ENCODE data around the gene SLC10A1. TPM values are rescaled to one million over a fixed set of nuclear protein-coding genes. Genes with fewer than 3 reads are reported as not detected.

Gene SLC10A1
- polyA plus RNA-seq, 1 experiment, result not detected

- CTCF ChIA-PET, result interaction anchor here (1.0 kb wide), 1 partner anchor 185 kb away, joined by 4 read pairs; no protein-coding TSS in a partner anchor
- H3K4me3 ChIP-seq (ENCODE audit: low read depth, low read length), result no peak overlapping the region
- no peak for DNase-seq (ENCODE audit: low read depth, low spot score)
- POLR2A ChIA-PET, result no interaction called here
- TF ChIP-seq CTCF (IDR thresholded peaks at IDR 0.05; ENCODE audit: low read depth, low read length), result no peak
- no peaks in the 10 kb centered on the region for H3K27me3 ChIP-seq (ENCODE audit: control insufficient read depth, insufficient read depth, low read length)
- H3K9me3 ChIP-seq (ENCODE audit: control insufficient read depth, insufficient read depth, low read length), result peaks cover 4% of the 10 kb centered on the region; the same call in 1 of the 2 replicates
- no peak overlapping the region for H3K27ac ChIP-seq (ENCODE audit: low read depth, low read length)
Observed at GRCh38 chr14:69769623-69770022, 27.4 kb downstream of the SLC10A1 start.

DNA sequence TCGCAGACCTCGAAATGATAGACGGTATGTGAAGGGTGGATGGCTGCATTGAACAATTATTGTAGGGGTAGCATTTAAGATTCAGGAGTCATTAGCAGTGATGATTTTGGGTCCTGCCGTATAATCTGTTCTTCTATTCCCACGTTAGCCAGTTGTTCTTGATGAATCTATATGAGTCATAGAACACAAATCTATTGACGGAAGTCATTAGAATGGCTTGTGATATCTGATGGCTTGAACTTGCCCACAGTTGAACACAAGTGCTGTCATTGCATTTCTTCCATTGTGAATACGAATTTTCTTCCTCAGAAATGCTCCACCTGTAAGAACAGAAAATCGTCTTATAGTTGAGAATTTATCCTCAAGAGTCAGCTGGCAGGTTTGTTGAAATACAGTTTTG is 28.2 kb downstream of the SLC10A1 start:
- no peak for TF ChIP-seq CTCF (IDR thresholded peaks at IDR 0.05; ENCODE audit: low read depth, low read length)
- ChIA-PET POLR2A (no interaction called here), CTCF (no interaction called here)
- H3K9me3 ChIP-seq (ENCODE audit: control insufficient read depth, insufficient read depth, low read length), result peaks cover 4% of the 10 kb centered on the region; the same call in 1 of the 2 replicates
- H3K4me3 ChIP-seq (ENCODE audit: low read depth, low read length), result peak overlapping the region; percentile 98
- DNase-seq (ENCODE audit: low read depth, low spot score), result no peak
- no peaks in the 10 kb centered on the region for H3K27me3 ChIP-seq (ENCODE audit: control insufficient read depth, insufficient read depth, low read length)
- H3K27ac ChIP-seq (ENCODE audit: low read depth, low read length), result no peak overlapping the region

GRCh38 chr14:69767369-69767999 is 29.6 kb downstream of the SLC10A1 start:
- CTCF ChIA-PET, result interaction anchor here (1.7 to 2.0 kb wide), 2 partner anchors 183 to 188 kb away, joined by 7 to 8 read pairs; no protein-coding TSS in a partner anchor
- no peaks in the 10 kb centered on the region for H3K27me3 ChIP-seq (ENCODE audit: control insufficient read depth, insufficient read depth, low read length)
- no peak for TF ChIP-seq CTCF (IDR thresholded peaks at IDR 0.05; ENCODE audit: low read depth, low read length)
- peak overlapping the region; percentile 100 for H3K27ac ChIP-seq (ENCODE audit: low read depth, low read length)
- DNase-seq (ENCODE audit: low read depth, low spot score), result peak; percentile 81
- POLR2A ChIA-PET, result interaction anchor here (0.8 to 1.8 kb wide), 7 partner anchors 9 to 188 kb away, joined by 3 to 10 read pairs (median 6); partner anchors contain the start of genes SMOC1 and SUSD6
- H3K9me3 ChIP-seq (ENCODE audit: control insufficient read depth, insufficient read depth, low read length), result peaks cover 4% of the 10 kb centered on the region; the same call in 1 of the 2 replicates
- H3K4me3 ChIP-seq (ENCODE audit: low read depth, low read length), result peak overlapping the region; percentile 98

DNA sequence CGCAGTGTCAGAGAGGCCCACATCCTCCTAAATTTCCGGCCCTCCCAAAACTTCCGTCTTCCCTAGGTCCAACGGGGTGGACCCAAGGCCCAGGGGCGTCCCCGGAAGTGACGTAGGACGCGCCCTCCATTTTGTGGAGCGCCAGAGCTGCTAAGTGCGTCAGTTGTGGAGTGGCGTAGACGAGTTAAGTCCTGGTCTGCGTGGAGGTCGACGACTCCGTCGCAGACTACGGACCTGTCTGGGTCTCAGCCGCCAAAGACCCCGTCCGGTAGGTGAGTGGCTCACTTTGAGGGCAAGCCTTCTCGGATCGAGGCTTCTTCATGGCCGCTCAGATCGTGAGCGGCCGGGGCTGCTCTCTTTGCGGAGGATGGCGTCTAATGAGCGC is 30.1 kb downstream of the SLC10A1 start, which contains the start of gene SRSF5:
SRSF5 (plus strand) TSS at position 159 of the 385 bp plus-strand sequence. CDS start 1,015 bp downstream, outside the sequence.
- ChIA-PET POLR2A (interaction anchor here (0.6 to 1.8 kb wide), 10 partner anchors 9 to 187 kb away, joined by 3 to 13 read pairs (median 4); partner anchors contain the start of genes SMOC1 and SUSD6), CTCF (interaction anchor here (0.6 to 2.0 kb wide), 4 partner anchors 182 to 231 kb away, joined by 3 to 8 read pairs (median 5); no protein-coding TSS in a partner anchor)

More for the DNA sequence above, 30.1 kb downstream of the SLC10A1 start, which contains the start of gene SRSF5:
- H3K27ac ChIP-seq (ENCODE audit: low read depth, low read length), result peak within 1 kb of the TSS; percentile 100
- peak within 1 kb of the TSS; percentile 98 for H3K4me3 ChIP-seq (ENCODE audit: low read depth, low read length)
- TF ChIP-seq CTCF (IDR thresholded peaks at IDR 0.05; ENCODE audit: low read depth, low read length), result no peak
- no peaks in the 10 kb centered on the region for H3K27me3 ChIP-seq (ENCODE audit: control insufficient read depth, insufficient read depth, low read length)
- peaks cover 4% of the 10 kb centered on the region; the same call in 1 of the 2 replicates for H3K9me3 ChIP-seq (ENCODE audit: control insufficient read depth, insufficient read depth, low read length)
- peak; percentile 90 for DNase-seq (ENCODE audit: low read depth, low spot score)
